IMR-90 (cell line): ENCODE measurements around the gene SSPN. TPM values are rescaled to one million over a fixed set of nuclear protein-coding genes. Genes with fewer than 3 reads are reported as not detected.

ENCODE experiments used
- ATAC-seq: fragments of 200-7000 bp; cut with Tn5 transposase; 2 replicates; pipeline ENCODE4 v1.9.1; 2020; ENCODE audit warnings: low read depth, mild to moderate bottlenecking, moderate library complexity
- BruUV-seq: library from RNA; stranded (reverse); fragments of 400-500 nt; replicated peaks from 2 replicates; lab custom pipeline; 2021; lab: Mats Ljungman, UMichigan
- CTCF ChIA-PET: fragments of 300-600 bp; formaldehyde crosslinking; extraction: SDS; loops from one replicate; lab custom pipeline; 2021; ENCODE audit warnings: antibody characterized with exemption; lab: Yijun Ruan, JAX
- POLR2A ChIA-PET: fragments of 300-600 bp; sonication (Branson Sonifier 250); formaldehyde crosslinking; loops from one replicate; lab custom pipeline; 2022; ENCODE audit warnings: antibody characterized with exemption; ENCODE audit not compliant: unreplicated experiment; lab: Charles Lee
- DNase-seq: peaks from one replicate; pipeline ENCODE4 v3.0.0; 2013
- H2AFZ ChIP-seq: replicated peaks from 2 replicates; pipeline ENCODE3; 2013; ENCODE audit warnings: low read length, mild to moderate bottlenecking; ENCODE audit not compliant: poor library complexity
- H2AK5ac ChIP-seq: 2 replicates; pipeline ENCODE4 v1.6.1; 2013; ENCODE audit warnings: low read depth, low read length, inconsistent platforms
- H2AK9ac ChIP-seq: replicated peaks from 2 replicates; pipeline ENCODE3; 2013; ENCODE audit warnings: mild to moderate bottlenecking, low read depth, low read length, moderate library complexity; ENCODE audit not compliant: poor library complexity
- H2BK120ac ChIP-seq: 2 replicates; pipeline ENCODE4 v1.6.1; 2013; ENCODE audit warnings: low read depth, low read length, inconsistent platforms
- H2BK15ac ChIP-seq: 3 replicates; pipeline ENCODE4 v1.6.1; 2013; ENCODE audit warnings: low read depth, low read length, inconsistent platforms
- H2BK20ac ChIP-seq: 2 replicates; pipeline ENCODE4 v1.6.1; 2013; ENCODE audit warnings: low read depth, mild to moderate bottlenecking, inconsistent platforms, low read length, moderate library complexity
- H2BK5ac ChIP-seq: 2 replicates; pipeline ENCODE4 v1.6.1; 2013; ENCODE audit warnings: mild to moderate bottlenecking, low read depth, low read length, inconsistent platforms; ENCODE audit not compliant: poor library complexity, severe bottlenecking
- H3K14ac ChIP-seq: replicated peaks from 2 replicates; pipeline ENCODE4 v1.6.1; 2013; ENCODE audit warnings: low read depth, low read length, inconsistent platforms
- H3K18ac ChIP-seq: 2 replicates; pipeline ENCODE4 v1.6.1; 2013; ENCODE audit warnings: low read depth, low read length, control low read depth
- H3K23ac ChIP-seq: 2 replicates; pipeline ENCODE4 v1.6.1; 2013; ENCODE audit warnings: low read depth, low read length, inconsistent platforms
- H3K27ac ChIP-seq: 2 replicates; pipeline ENCODE4 v1.5.1; 2013; ENCODE audit warnings: mild to moderate bottlenecking, control low read depth, low read length; ENCODE audit not compliant: insufficient read depth
- H3K27me3 ChIP-seq: 2 replicates; pipeline ENCODE4 v1.6.1; 2013; ENCODE audit warnings: low read length; ENCODE audit not compliant: control insufficient read depth, insufficient read depth
- H3K36me3 ChIP-seq: 2 replicates; pipeline ENCODE4 v1.6.1; 2013; ENCODE audit warnings: low read length, mixed read lengths; ENCODE audit not compliant: control insufficient read depth, insufficient read depth
- H3K4ac ChIP-seq: 2 replicates; pipeline ENCODE4 v1.6.1; 2013; ENCODE audit warnings: low read depth, low read length, inconsistent platforms
- H3K4me1 ChIP-seq: 2 replicates; pipeline ENCODE4 v1.6.1; 2013; ENCODE audit warnings: low read length, mixed read lengths; ENCODE audit not compliant: control insufficient read depth, insufficient read depth
- H3K4me2 ChIP-seq: 2 replicates; pipeline ENCODE4 v1.6.1; 2013; ENCODE audit warnings: low read depth, mild to moderate bottlenecking, control low read depth, low read length, moderate library complexity
- H3K4me3 ChIP-seq: 2 replicates; pipeline ENCODE4 v1.5.1; 2013; ENCODE audit warnings: low read depth, mild to moderate bottlenecking, control low read depth, low read length, moderate library complexity; ENCODE audit not compliant: insufficient read depth
- H3K56ac ChIP-seq: 2 replicates; pipeline ENCODE4 v1.6.1; 2013; ENCODE audit warnings: low read length, inconsistent platforms; ENCODE audit not compliant: insufficient read depth; ENCODE audit errors: extremely low read depth
- H3K79me1 ChIP-seq, 2 experiments: 2 replicates each; pipeline ENCODE4 v1.6.1; 2013; ENCODE audit warnings: low read length in 2 of 2, inconsistent platforms in 1 of 2, low read depth in 1 of 2
- H3K9ac ChIP-seq: 2 replicates; pipeline ENCODE4 v1.6.1; 2013; ENCODE audit warnings: low read depth, low read length, control low read depth
- H3K9me1 ChIP-seq: 2 replicates; pipeline ENCODE4 v1.6.1; 2013; ENCODE audit warnings: low read length, inconsistent platforms; ENCODE audit not compliant: insufficient read depth
- H3K9me3 ChIP-seq: 2 replicates; pipeline ENCODE4 v1.6.1; 2013; ENCODE audit warnings: low read length; ENCODE audit not compliant: control insufficient read depth, insufficient read depth
- H4K20me1 ChIP-seq: 2 replicates; pipeline ENCODE4 v1.6.1; 2013; ENCODE audit warnings: low read length, inconsistent platforms; ENCODE audit not compliant: insufficient read depth
- H4K5ac ChIP-seq: 2 replicates; pipeline ENCODE4 v1.6.1; 2013; ENCODE audit warnings: mild to moderate bottlenecking, low read depth, low read length, control low read depth
- H4K8ac ChIP-seq, 2 experiments: 2 replicates each; pipeline ENCODE4 v1.6.1; 2013; ENCODE audit warnings: low read depth in 2 of 2, low read length in 2 of 2, control low read depth in 1 of 2, inconsistent platforms in 1 of 2
- H4K91ac ChIP-seq: 2 replicates; pipeline ENCODE4 v1.6.1; 2013; ENCODE audit warnings: low read depth, low read length, inconsistent platforms; ENCODE audit not compliant: insufficient read depth
- BHLHE40 ChIP-seq: fragments of 150-350 bp; IDR thresholded peaks from 2 replicates; pipeline ENCODE4 v1.6.1; 2016; ENCODE audit warnings: mild to moderate bottlenecking, low read depth, low read length
- CEBPB ChIP-seq: IDR thresholded peaks from 2 replicates; pipeline ENCODE4 v1.6.1; 2012; ENCODE audit warnings: low read depth, low read length, improper control_type of control experiment
- CHD1 ChIP-seq: IDR thresholded peaks from 2 replicates; pipeline ENCODE4 v1.6.1; 2012; ENCODE audit warnings: low read depth, low read length, improper control_type of control experiment
- FOS ChIP-seq: fragments of 150-350 bp; IDR thresholded peaks from 2 replicates; pipeline ENCODE4 v1.6.1; 2016; ENCODE audit warnings: low read depth, low read length
- MAFK ChIP-seq: IDR thresholded peaks from 2 replicates; pipeline ENCODE4 v1.6.1; 2012; ENCODE audit warnings: low read depth, low read length, improper control_type of control experiment
- MAZ ChIP-seq: IDR thresholded peaks from 2 replicates; pipeline ENCODE4 v1.6.1; 2012; ENCODE audit warnings: low read depth, mild to moderate bottlenecking, low read length, improper control_type of control experiment, moderate library complexity, borderline replicate concordance
- MXI1 ChIP-seq: IDR thresholded peaks from 2 replicates; pipeline ENCODE4 v1.6.1; 2012; ENCODE audit warnings: low read depth, mild to moderate bottlenecking, low read length, moderate library complexity, borderline replicate concordance
- NFE2L2 ChIP-seq: fragments of 150-350 bp; IDR thresholded peaks from 2 replicates; pipeline ENCODE4 v1.6.1; 2016; ENCODE audit warnings: low read depth, mild to moderate bottlenecking, low read length
- POLR2A ChIP-seq: IDR thresholded peaks from 2 replicates; pipeline ENCODE4 v1.6.1; 2012; ENCODE audit warnings: mild to moderate bottlenecking, low read depth, low read length
- RAD21 ChIP-seq: IDR thresholded peaks from 2 replicates; pipeline ENCODE4 v1.6.1; 2012; ENCODE audit warnings: low read length, improper control_type of control experiment
- RCOR1 ChIP-seq: IDR thresholded peaks from 2 replicates; pipeline ENCODE4 v1.6.1; 2012; ENCODE audit warnings: mild to moderate bottlenecking, low read length, improper control_type of control experiment; ENCODE audit not compliant: insufficient replicate concordance
- RFX5 ChIP-seq: IDR thresholded peaks from 2 replicates; pipeline ENCODE4 v1.8.0; 2012; ENCODE audit warnings: low read depth, mild to moderate bottlenecking, low read length, moderate library complexity
- SMC3 ChIP-seq: fragments of 150-350 bp; IDR thresholded peaks from 2 replicates; pipeline ENCODE4 v1.6.1; 2016; ENCODE audit warnings: low read depth, mild to moderate bottlenecking, antibody characterized with exemption, low read length, moderate library complexity
- USF2 ChIP-seq: fragments of 150-350 bp; IDR thresholded peaks from 2 replicates; pipeline ENCODE4 v1.6.1; 2017; ENCODE audit warnings: mild to moderate bottlenecking, antibody characterized with exemption, low read length, low read depth
- WGBS, 2 experiments: methylation state at CpG; one replicate each; pipeline versions ENCODE4 v1.1.5 to v1.1.7; 2013; ENCODE audit warnings: missing lambda C conversion rate in 2 of 2; ENCODE audit not compliant: insufficient read length in 1 of 2; ENCODE audit errors: extremely low coverage in 2 of 2; 5-methylcytosine and 5-hydroxymethylcytosine counted together
- dilution Hi-C: fragments of 300-500 bp; cut with HindIII; formaldehyde crosslinking; loops from one replicate; pipeline ENCODE4 v1.14.3; 2018; ENCODE audit warnings: low sequenced_read_pairs; ENCODE audit not compliant: unreplicated experiment
- in situ Hi-C: fragments of 300-500 bp; cut with MboI; formaldehyde crosslinking; loops from 3 replicates; pipeline ENCODE4 v1.14.3; 2019; ENCODE audit warnings: low sequenced_read_pairs, inconsistent platforms, mixed read lengths
- intact Hi-C: fragments of 100-400 bp; cut with micrococcal nuclease; formaldehyde crosslinking; loops from 2 replicates; pipeline ENCODE4 v1.10.0; 2022
- polyA plus RNA-seq, 3 experiments: library from polyadenylated mRNA; depleted of rRNA; stranded (reverse); fragments of >200 nt; gene quantifications; 2 replicates each; pipeline ENCODE4 v1.2.3, GENCODE V29; 2012; ENCODE audit warnings: low replicate concordance in 1 of 3
- total RNA-seq: library from RNA; depleted of rRNA; stranded (reverse); fragments of >200 nt; gene quantifications from 2 replicates; pipeline ENCODE4 v1.2.3, GENCODE V29; 2012
- TF ChIP-seq, protein P1 (sequence below): conservative IDR thresholded peaks from 2 replicates; pipeline ENCODE4 v1.5.1; 2012; ENCODE audit warnings: mild to moderate bottlenecking, low read depth, low read length, improper control_type of control experiment
- TF ChIP-seq, protein P2 (sequence below): fragments of 150-350 bp; IDR thresholded peaks from 2 replicates; pipeline ENCODE4 v1.6.1; 2016; ENCODE audit warnings: low read depth, mild to moderate bottlenecking, low read length, moderate library complexity, borderline replicate concordance

Gene SSPN
- total and polyA plus RNA-seq, 2 of the 4 experiments (the other 2 are of a cell fraction), result 3.5 to 5.6 TPM

DNA sequence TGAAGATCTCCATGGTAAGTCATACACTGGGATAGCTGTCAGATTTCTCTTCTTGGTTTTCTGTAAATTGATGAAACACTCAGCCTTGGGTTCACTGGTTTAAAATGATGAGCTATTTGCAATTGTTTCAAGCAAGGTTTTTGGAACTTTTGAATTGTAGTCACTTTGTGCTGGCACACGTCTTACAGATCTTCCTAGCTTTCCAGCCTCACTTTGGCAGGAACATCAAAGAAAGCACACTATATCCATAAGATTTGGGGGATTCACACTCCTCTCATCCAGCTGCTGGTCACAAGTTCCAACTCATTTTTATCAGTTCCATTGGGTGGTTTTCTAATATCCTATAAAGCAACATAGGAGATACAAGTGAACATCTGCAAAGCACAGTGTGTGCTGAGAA is 16.0 kb downstream of the SSPN start:
- H4K8ac ChIP-seq, result no peak overlapping the region
- POLR2A ChIA-PET, result no interaction called here
- H2BK5ac ChIP-seq, result no peak overlapping the region
- CTCF ChIA-PET, result interaction anchor here (1.0 kb wide), 1 partner anchor 8 kb away, joined by 4 read pairs; no protein-coding TSS in a partner anchor
- no peak overlapping the region for H3K27ac ChIP-seq
- H3K18ac ChIP-seq, result no peak overlapping the region
- no peak overlapping the region for H2BK120ac ChIP-seq
- H2BK20ac ChIP-seq, result no peak overlapping the region
- H3K4me3 ChIP-seq, result no peak overlapping the region
- H2AK9ac ChIP-seq, result no peak overlapping the region
- H4K5ac ChIP-seq, result no peak overlapping the region
- dilution Hi-C loops, result no loop called here
- H3K9ac ChIP-seq, result no peak overlapping the region
- H3K14ac ChIP-seq, result no peak overlapping the region
- no peak overlapping the region for H2AFZ ChIP-seq
- no peaks in the 10 kb centered on the region for H3K36me3 ChIP-seq
- H3K79me1 ChIP-seq, result no peaks in the 10 kb centered on the region
- no peaks in the 10 kb centered on the region for H3K9me1 ChIP-seq
- H2BK15ac ChIP-seq, result no peak overlapping the region
- WGBS, 2 experiments, result no CpG with 5 or more reads among the region's 1 CpG
- no peaks in the 10 kb centered on the region for H3K9me3 ChIP-seq
- no peak overlapping the region for H3K4me2 ChIP-seq
- H2AK5ac ChIP-seq, result no peak overlapping the region
- ATAC-seq (no peak), DNase-seq (no peak)
- no peaks in the 10 kb centered on the region for H3K27me3 ChIP-seq
- H3K4me1 ChIP-seq, result no peaks in the 10 kb centered on the region
- no peak overlapping the region for H3K56ac ChIP-seq
- H3K4ac ChIP-seq, result no peak overlapping the region
- no peaks in the 10 kb centered on the region for H4K20me1 ChIP-seq
- H3K23ac ChIP-seq, result no peak overlapping the region
- no peak for TF ChIP-seq NFE2L2
- no peak for TF ChIP-seq RCOR1
- no peak for TF ChIP-seq SMC3
- no peak for TF ChIP-seq CHD1
- no peak for TF ChIP-seq MAFK
- no peak for TF ChIP-seq FOS
- TF ChIP-seq CEBPB, result no peak
- no peak for TF ChIP-seq RAD21
- TF ChIP-seq, protein P1, sequence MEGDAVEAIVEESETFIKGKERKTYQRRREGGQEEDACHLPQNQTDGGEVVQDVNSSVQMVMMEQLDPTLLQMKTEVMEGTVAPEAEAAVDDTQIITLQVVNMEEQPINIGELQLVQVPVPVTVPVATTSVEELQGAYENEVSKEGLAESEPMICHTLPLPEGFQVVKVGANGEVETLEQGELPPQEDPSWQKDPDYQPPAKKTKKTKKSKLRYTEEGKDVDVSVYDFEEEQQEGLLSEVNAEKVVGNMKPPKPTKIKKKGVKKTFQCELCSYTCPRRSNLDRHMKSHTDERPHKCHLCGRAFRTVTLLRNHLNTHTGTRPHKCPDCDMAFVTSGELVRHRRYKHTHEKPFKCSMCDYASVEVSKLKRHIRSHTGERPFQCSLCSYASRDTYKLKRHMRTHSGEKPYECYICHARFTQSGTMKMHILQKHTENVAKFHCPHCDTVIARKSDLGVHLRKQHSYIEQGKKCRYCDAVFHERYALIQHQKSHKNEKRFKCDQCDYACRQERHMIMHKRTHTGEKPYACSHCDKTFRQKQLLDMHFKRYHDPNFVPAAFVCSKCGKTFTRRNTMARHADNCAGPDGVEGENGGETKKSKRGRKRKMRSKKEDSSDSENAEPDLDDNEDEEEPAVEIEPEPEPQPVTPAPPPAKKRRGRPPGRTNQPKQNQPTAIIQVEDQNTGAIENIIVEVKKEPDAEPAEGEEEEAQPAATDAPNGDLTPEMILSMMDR, result no peak
- no peak for TF ChIP-seq POLR2A
- TF ChIP-seq USF2, result no peak
- no peak for TF ChIP-seq MAZ
- TF ChIP-seq BHLHE40, result no peak
- TF ChIP-seq, protein P2, sequence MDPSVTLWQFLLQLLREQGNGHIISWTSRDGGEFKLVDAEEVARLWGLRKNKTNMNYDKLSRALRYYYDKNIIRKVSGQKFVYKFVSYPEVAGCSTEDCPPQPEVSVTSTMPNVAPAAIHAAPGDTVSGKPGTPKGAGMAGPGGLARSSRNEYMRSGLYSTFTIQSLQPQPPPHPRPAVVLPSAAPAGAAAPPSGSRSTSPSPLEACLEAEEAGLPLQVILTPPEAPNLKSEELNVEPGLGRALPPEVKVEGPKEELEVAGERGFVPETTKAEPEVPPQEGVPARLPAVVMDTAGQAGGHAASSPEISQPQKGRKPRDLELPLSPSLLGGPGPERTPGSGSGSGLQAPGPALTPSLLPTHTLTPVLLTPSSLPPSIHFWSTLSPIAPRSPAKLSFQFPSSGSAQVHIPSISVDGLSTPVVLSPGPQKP, result no peak
- no peak for TF ChIP-seq MXI1
- TF ChIP-seq RFX5, result no peak
- intact Hi-C loops, result no loop called here
- BruUV-seq, result no TSS peak
- in situ Hi-C loops, result no loop called here
- H4K91ac ChIP-seq, result no peak overlapping the region
